Liver (tissue), 9 donors: Measurements from ENCODE around the gene SLC22A5. TPM values are rescaled to one million over a fixed set of nuclear protein-coding genes. Genes with fewer than 3 reads are reported as not detected.

Experiments
- DNase-seq: peaks from one replicate; pipeline ENCODE4 v3.0.0-alpha.2; 2017; ENCODE audit warnings: low spot score
- H3K27ac ChIP-seq, 2 donors: one replicate each; pipeline ENCODE4 v1.7.0; 2013; ENCODE audit warnings: inconsistent platforms in 2 of 2, low read length in 2 of 2, control low read depth in 1 of 2, low read depth in 1 of 2, mild to moderate bottlenecking in 1 of 2
- H3K27me3 ChIP-seq, 4 donors: one replicate each; pipeline versions ENCODE4 v1.6.1 to v1.7.0; 2013; ENCODE audit warnings: low read length in 3 of 4, inconsistent platforms in 1 of 4, mild to moderate bottlenecking in 1 of 4, moderate library complexity in 1 of 4; ENCODE audit not compliant: control insufficient read depth in 4 of 4, insufficient read depth in 4 of 4
- H3K36me3 ChIP-seq, 4 donors: one replicate each; pipeline versions ENCODE4 v1.6.1 to v1.7.0; 2013; ENCODE audit warnings: low read length in 3 of 4, mild to moderate bottlenecking in 3 of 4, low read depth in 1 of 4, moderate library complexity in 1 of 4; ENCODE audit not compliant: control insufficient read depth in 4 of 4, insufficient read depth in 3 of 4
- H3K4me1 ChIP-seq, 4 donors: one replicate each; pipeline versions ENCODE4 v1.6.1 to v1.7.0; 2013; ENCODE audit warnings: low read length in 3 of 4, mild to moderate bottlenecking in 3 of 4, moderate library complexity in 1 of 4; ENCODE audit not compliant: control insufficient read depth in 4 of 4, insufficient read depth in 4 of 4
- H3K4me3 ChIP-seq, 3 donors: one replicate each; pipeline versions ENCODE4 v1.6.1 to v1.7.0; 2013; ENCODE audit warnings: low read length in 3 of 3, control low read depth in 1 of 3, low read depth in 1 of 3, mild to moderate bottlenecking in 1 of 3
- H3K9ac ChIP-seq, 2 donors: one replicate each; pipeline ENCODE4 v1.7.0; 2013; ENCODE audit warnings: low read length in 2 of 2, mild to moderate bottlenecking in 2 of 2, moderate library complexity in 2 of 2, control low read depth in 1 of 2, low read depth in 1 of 2
- H3K9me3 ChIP-seq, 4 donors: one replicate each; pipeline versions ENCODE4 v1.6.1 to v1.7.0; 2013; ENCODE audit warnings: low read length in 3 of 4; ENCODE audit not compliant: control insufficient read depth in 4 of 4
- CTCF ChIP-seq: fragments of 150-350 bp; IDR thresholded peaks from 2 replicates; pipeline ENCODE4 v1.5.1; 2017; ENCODE audit warnings: improper control_type of control experiment, low read depth, low read length; ENCODE audit not compliant: missing input control
- EGR1 ChIP-seq, 2 donors: IDR thresholded peaks; 2 replicates each; pipeline ENCODE4 v1.6.1; 2016 to 2018; ENCODE audit warnings: antibody characterized with exemption in 2 of 2, low read depth in 2 of 2
- FOXA2 ChIP-seq: IDR thresholded peaks from 2 replicates; pipeline ENCODE4 v1.6.1; 2016; ENCODE audit warnings: antibody characterized with exemption
- HNF4A ChIP-seq, 2 donors: conservative IDR thresholded peaks; 2 replicates each; pipeline ENCODE4 v1.6.1; 2016; ENCODE audit warnings: antibody characterized with exemption in 2 of 2, mild to moderate bottlenecking in 2 of 2
- HNF4G ChIP-seq: IDR thresholded peaks from 2 replicates; pipeline ENCODE4 v1.6.1; 2016; ENCODE audit warnings: antibody characterized with exemption
- JUND ChIP-seq, 2 donors: IDR thresholded peaks; 2 replicates each; pipeline ENCODE4 v1.6.1; 2016; ENCODE audit warnings: antibody characterized with exemption in 2 of 2
- MAX ChIP-seq: IDR thresholded peaks from 2 replicates; pipeline ENCODE4 v1.6.1; 2016; ENCODE audit warnings: antibody characterized with exemption
- NR2F2 ChIP-seq: IDR thresholded peaks from 2 replicates; pipeline ENCODE4 v1.6.1; 2016; ENCODE audit warnings: antibody characterized with exemption
- TAF1 ChIP-seq: conservative IDR thresholded peaks from 2 replicates; pipeline ENCODE4 v1.6.1; 2016; ENCODE audit warnings: antibody characterized with exemption, mild to moderate bottlenecking
- YY1 ChIP-seq: IDR thresholded peaks from 2 replicates; pipeline ENCODE4 v1.6.1; 2016; ENCODE audit warnings: antibody characterized with exemption, mild to moderate bottlenecking
- WGBS: extraction: QIAGEN DNeasy Blood & Tissue Kit; methylation state at CpG from one replicate; pipeline ENCODE4 v1.1.7; 2013; 5-methylcytosine and 5-hydroxymethylcytosine counted together
- polyA plus RNA-seq, 2 donors: library from polyadenylated mRNA; stranded (reverse) in 1 of 2; unstranded in 1 of 2; fragments of 200-250 nt in 1 of 2; fragments of >200 nt in 1 of 2; fragmentation: Nextera tagmentation in 1 of 2; extraction: Ambion mirVana in 1 of 2; gene quantifications; one replicate each; pipeline versions ENCODE4 v1.2.1 to v1.2.3, GENCODE V29; 2013 to 2015
- total RNA-seq, 2 donors: library from RNA; depleted of rRNA; stranded (reverse); fragments of >200 nt; gene quantifications; one replicate each; pipeline ENCODE4 v1.2.3, GENCODE V29; 2014
- TF ChIP-seq, protein P1 (sequence below): IDR thresholded peaks from 2 replicates; pipeline ENCODE4 v1.6.1; 2016; ENCODE audit warnings: antibody characterized with exemption
- TF ChIP-seq, protein P2 (sequence below): IDR thresholded peaks from 2 replicates; pipeline ENCODE4 v1.6.1; 2016; ENCODE audit warnings: antibody characterized with exemption, mild to moderate bottlenecking
- donor health status: healthy.
- donor health status: healthy.
- donor health status: healthy.
- donor health status: healthy.
- donor health status: healthy.

Gene SLC22A5
- total and polyA plus RNA-seq, 4 donors, result 3.4 to 12.7 (median 8.5) TPM

GRCh38 chr5:132355140-132355765 is 14.3 kb upstream of the SLC22A5 start (continued):
- no peak for TF ChIP-seq CTCF

DNA sequence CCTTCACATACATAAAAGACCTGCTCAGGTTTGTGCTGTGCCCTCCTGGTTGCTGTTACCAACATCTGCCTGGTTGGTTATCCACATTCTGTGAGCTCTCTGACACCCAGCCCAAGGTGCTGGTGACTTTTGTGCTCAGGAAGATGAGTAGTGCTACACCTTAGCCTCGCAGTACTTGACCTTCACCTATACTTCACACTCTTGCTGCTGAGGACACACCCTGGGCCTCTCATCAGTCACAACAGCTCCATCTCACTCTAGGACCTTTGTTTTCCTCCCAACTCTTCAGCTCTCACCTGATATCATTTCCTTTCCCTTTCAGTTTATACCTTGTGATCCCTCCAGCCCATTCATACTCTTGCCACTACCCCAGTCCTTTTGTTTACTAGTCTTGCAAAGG is 10.7 kb upstream of the SLC22A5 start:
- Histone ChIP-seq H3K36me3 (peaks cover 0 to 3% (median 2%) of the 10 kb centered on the region in 4 donors), H3K4me1 (peaks cover 0 to 8% (median 4%) of the 10 kb centered on the region in 4 donors), H3K9me3 (no peaks in the 10 kb centered on the region), H3K27me3 (no peaks in the 10 kb centered on the region), H3K4me3 (no peak overlapping the region), H3K9ac (no peak overlapping the region), H3K27ac (no peak overlapping the region)
- DNase-seq, result no peak
- WGBS, result 78% methylated on average over 1 of the region's 1 CpG
- TF ChIP-seq MAX (no peak), TAF1 (no peak), HNF4G (no peak), YY1 (no peak), HNF4A (conservative IDR thresholded peaks at IDR 0.05) (no peak), EGR1 (IDR thresholded peaks at IDR 0.05; ENCODE audit: low read depth in 2 of 2) (no peak), JUND (IDR thresholded peaks at IDR 0.05) (no peak)
- TF ChIP-seq, protein P1, sequence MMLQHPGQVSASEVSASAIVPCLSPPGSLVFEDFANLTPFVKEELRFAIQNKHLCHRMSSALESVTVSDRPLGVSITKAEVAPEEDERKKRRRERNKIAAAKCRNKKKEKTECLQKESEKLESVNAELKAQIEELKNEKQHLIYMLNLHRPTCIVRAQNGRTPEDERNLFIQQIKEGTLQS, result no peak
- TF ChIP-seq, protein P2, sequence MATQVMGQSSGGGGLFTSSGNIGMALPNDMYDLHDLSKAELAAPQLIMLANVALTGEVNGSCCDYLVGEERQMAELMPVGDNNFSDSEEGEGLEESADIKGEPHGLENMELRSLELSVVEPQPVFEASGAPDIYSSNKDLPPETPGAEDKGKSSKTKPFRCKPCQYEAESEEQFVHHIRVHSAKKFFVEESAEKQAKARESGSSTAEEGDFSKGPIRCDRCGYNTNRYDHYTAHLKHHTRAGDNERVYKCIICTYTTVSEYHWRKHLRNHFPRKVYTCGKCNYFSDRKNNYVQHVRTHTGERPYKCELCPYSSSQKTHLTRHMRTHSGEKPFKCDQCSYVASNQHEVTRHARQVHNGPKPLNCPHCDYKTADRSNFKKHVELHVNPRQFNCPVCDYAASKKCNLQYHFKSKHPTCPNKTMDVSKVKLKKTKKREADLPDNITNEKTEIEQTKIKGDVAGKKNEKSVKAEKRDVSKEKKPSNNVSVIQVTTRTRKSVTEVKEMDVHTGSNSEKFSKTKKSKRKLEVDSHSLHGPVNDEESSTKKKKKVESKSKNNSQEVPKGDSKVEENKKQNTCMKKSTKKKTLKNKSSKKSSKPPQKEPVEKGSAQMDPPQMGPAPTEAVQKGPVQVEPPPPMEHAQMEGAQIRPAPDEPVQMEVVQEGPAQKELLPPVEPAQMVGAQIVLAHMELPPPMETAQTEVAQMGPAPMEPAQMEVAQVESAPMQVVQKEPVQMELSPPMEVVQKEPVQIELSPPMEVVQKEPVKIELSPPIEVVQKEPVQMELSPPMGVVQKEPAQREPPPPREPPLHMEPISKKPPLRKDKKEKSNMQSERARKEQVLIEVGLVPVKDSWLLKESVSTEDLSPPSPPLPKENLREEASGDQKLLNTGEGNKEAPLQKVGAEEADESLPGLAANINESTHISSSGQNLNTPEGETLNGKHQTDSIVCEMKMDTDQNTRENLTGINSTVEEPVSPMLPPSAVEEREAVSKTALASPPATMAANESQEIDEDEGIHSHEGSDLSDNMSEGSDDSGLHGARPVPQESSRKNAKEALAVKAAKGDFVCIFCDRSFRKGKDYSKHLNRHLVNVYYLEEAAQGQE, result no peak

- H3K27me3 ChIP-seq, result no peaks in the 10 kb centered on the region
- no peak for DNase-seq
- no peaks in the 10 kb centered on the region for H3K9me3 ChIP-seq
- TF ChIP-seq JUND (IDR thresholded peaks at IDR 0.05), result no peak
- no peak for TF ChIP-seq EGR1 (IDR thresholded peaks at IDR 0.05; ENCODE audit: low read depth in 2 of 2)
- no peak for TF ChIP-seq NR2F2
- no peak for TF ChIP-seq YY1
- TF ChIP-seq, protein P1, result no peak
- TF ChIP-seq, protein P2, result no peak
- TF ChIP-seq FOXA2, result no peak
- peaks cover 0 to 19% (median 12%) of the 10 kb centered on the region in 4 donors for H3K4me1 ChIP-seq
- H3K27ac ChIP-seq, result no peak overlapping the region
- H3K9ac ChIP-seq, result no peak overlapping the region
- H3K4me3 ChIP-seq, result no peak overlapping the region
- whole genome bisulfite sequencing, result 100% methylated on average over 2 of the region's 2 CpGs
- H3K36me3 ChIP-seq, result peaks cover 2 to 9% (median 3%) of the 10 kb centered on the region in 4 donors
Measured at GRCh38 chr5:132362086-132362485, 7.4 kb upstream of the SLC22A5 start.
